CD8-positive, alpha-beta memory T cell (primary cell): ENCODE measurements around the gene TXNRD1. TPM values are rescaled to one million over a fixed set of nuclear protein-coding genes. Genes with fewer than 3 reads are reported as not detected.
"Not testable (repeated sequence)": the region's sequence is repeated elsewhere in the genome, so short reads cannot be mapped to it uniquely, and the experiment has no call there.

ENCODE experiments used
- CTCF ChIA-PET: fragments of 350-600 bp; sonication (Branson Sonifier 250); formaldehyde crosslinking; loops from one replicate; lab custom pipeline; 2021; ENCODE audit warnings: antibody characterized with exemption; lab: Charles Lee
- POLR2A ChIA-PET: fragments of 350-600 bp; sonication (Branson Sonifier 250); formaldehyde crosslinking; loops from one replicate; lab custom pipeline; 2021; ENCODE audit warnings: antibody characterized with exemption; lab: Charles Lee
- DNase-seq, 5 donors: peaks; one replicate each; pipeline versions ENCODE4 v3.0.0 to v3.0.0-alpha.2; 2020 to 2022; ENCODE audit warnings: mixed read lengths in 1 of 5
- H3K27ac ChIP-seq: one replicate; pipeline ENCODE4 v1.7.0; 2013; ENCODE audit warnings: low read depth, mild to moderate bottlenecking, low read length, moderate library complexity
- H3K27me3 ChIP-seq: 2 replicates; pipeline ENCODE4 v1.7.0; 2013; ENCODE audit warnings: low read length, mild to moderate bottlenecking; ENCODE audit not compliant: insufficient read depth, poor library complexity, severe bottlenecking
- H3K36me3 ChIP-seq: 2 replicates; pipeline ENCODE4 v1.7.0; 2013; ENCODE audit warnings: mild to moderate bottlenecking, low read length, moderate library complexity; ENCODE audit not compliant: insufficient read depth
- H3K4me1 ChIP-seq: 2 replicates; pipeline ENCODE4 v1.7.0; 2013; ENCODE audit warnings: mild to moderate bottlenecking, low read length, moderate library complexity; ENCODE audit not compliant: insufficient read depth
- H3K4me3 ChIP-seq: 2 replicates; pipeline ENCODE4 v1.7.0; 2013; ENCODE audit warnings: mild to moderate bottlenecking, low read length
- H3K9me3 ChIP-seq: 2 replicates; pipeline ENCODE4 v1.7.0; 2013; ENCODE audit warnings: mild to moderate bottlenecking, low read length
- H3K27ac Mint-ChIP-seq, 8 donors: one replicate each; pipeline ENCODE4 v1.8.0; 2020 to 2021; ENCODE audit warnings: mixed read lengths in 8 of 8, mild to moderate bottlenecking in 6 of 8, inconsistent platforms in 3 of 8, moderate library complexity in 3 of 8
- H3K27me3 Mint-ChIP-seq, 2 donors: one replicate each; pipeline ENCODE4 v1.8.0; 2020 to 2021; ENCODE audit warnings: mixed read lengths in 2 of 2, mild to moderate bottlenecking in 1 of 2, moderate library complexity in 1 of 2
- H3K36me3 Mint-ChIP-seq, 3 donors: one replicate each; pipeline ENCODE4 v1.8.0; 2020 to 2021; ENCODE audit warnings: mixed read lengths in 3 of 3, inconsistent platforms in 1 of 3, mild to moderate bottlenecking in 1 of 3
- H3K4me1 Mint-ChIP-seq, 3 donors: one replicate each; pipeline ENCODE4 v1.8.0; 2020 to 2021; ENCODE audit warnings: mixed read lengths in 3 of 3, inconsistent platforms in 1 of 3, mild to moderate bottlenecking in 1 of 3
- H3K4me3 Mint-ChIP-seq, 7 donors: one replicate each; pipeline ENCODE4 v1.8.0; 2020 to 2021; ENCODE audit warnings: mixed read lengths in 7 of 7, mild to moderate bottlenecking in 6 of 7, moderate library complexity in 4 of 7, inconsistent platforms in 2 of 7
- H3K9me3 Mint-ChIP-seq, 5 donors: one replicate each; pipeline ENCODE4 v1.8.0; 2020 to 2022; ENCODE audit warnings: mixed read lengths in 5 of 5, mild to moderate bottlenecking in 3 of 5, moderate library complexity in 2 of 5, inconsistent platforms in 1 of 5
- polyA plus RNA-seq: library from polyadenylated mRNA; unstranded; fragments of 300-500 nt; fragmentation: Illumina TruSeq; gene quantifications from one replicate; pipeline ENCODE4 v1.2.3, GENCODE V29; 2021
- total RNA-seq, 2 experiments: library from RNA; stranded (reverse); gene quantifications; one replicate each; pipeline ENCODE4 v1.2.3, GENCODE V29; 2021

The TXNRD1 gene
- total and polyA plus RNA-seq, 3 experiments from 2014 or later, result 30.6 to 107 (median 103) TPM

DNA sequence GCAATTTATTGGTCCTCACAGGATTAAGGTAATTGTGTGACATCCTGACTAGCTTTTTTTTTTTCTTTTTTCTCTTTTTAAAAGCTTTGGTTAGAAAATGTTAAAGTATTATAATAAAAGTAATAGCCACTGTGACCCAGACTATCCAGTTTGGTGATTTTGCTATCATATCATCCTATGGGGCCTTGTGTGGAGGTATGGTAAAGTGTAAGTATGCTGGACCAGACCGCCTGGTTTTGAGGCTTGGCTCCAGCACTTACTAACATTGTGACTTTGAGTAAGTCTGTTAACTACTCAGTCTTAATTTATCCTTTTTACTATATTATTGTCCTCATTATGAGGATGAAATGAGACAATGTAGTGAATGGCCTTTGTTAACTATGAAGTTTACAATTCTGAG, 103.4 kb downstream of the TXNRD1 start:
- H3K4me1 ChIP-seq, result no peaks in the 10 kb centered on the region
- POLR2A ChIA-PET, result no interaction called here

DNA sequence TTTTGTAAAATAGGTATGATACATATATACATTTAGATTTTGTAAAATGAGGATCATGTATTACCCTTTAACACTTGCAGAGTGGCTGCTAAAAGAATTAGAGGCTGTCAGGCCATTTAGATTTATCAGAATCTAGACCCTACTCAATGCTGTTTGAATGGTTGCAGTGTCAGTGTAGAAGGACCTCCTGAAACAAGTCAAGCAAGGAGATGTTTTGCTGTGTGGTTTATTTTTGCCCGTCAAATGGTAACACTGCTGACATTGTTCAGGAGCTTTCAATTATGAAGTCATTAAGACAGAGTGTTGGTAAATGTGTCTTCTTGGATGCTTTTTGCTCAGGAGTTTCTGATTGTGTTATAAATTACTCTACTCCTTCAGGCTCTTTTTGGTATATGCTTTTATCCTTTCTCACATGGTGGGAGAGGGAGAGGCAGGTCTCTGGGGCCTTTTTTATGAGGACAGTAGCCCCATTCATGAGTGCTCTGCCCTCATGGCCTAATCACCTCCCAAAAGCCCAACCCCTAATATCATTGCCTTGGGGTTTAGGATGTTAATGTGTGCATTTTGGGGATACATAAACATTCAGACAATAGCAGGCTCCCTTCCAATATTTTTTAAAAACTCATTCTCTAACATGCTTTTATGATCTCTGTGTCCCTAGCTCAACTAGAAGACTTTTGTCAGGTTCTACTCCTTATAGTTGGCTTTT, 104.5 kb downstream of the TXNRD1 start:
- peaks cover 0 to 5% (median 0%) of the 10 kb centered on the region in 3 donors for H3K4me1 Mint-ChIP-seq
- H3K4me3 Mint-ChIP-seq, result no peak overlapping the region

More for the DNA sequence above, 103.4 kb downstream of the TXNRD1 start:
- H3K36me3 Mint-ChIP-seq, result peaks cover 4 to 78% (median 23%) of the 10 kb centered on the region in 3 donors
- peaks cover 0 to 5% (median 0%) of the 10 kb centered on the region in 3 donors for H3K4me1 Mint-ChIP-seq
- no peak overlapping the region for H3K4me3 ChIP-seq
- no peak overlapping the region for H3K27ac Mint-ChIP-seq
- no peak overlapping the region for H3K4me3 Mint-ChIP-seq
- CTCF ChIA-PET, result no interaction called here
- no peak for DNase-seq
- H3K27me3 Mint-ChIP-seq, result no peaks in the 10 kb centered on the region
- H3K36me3 ChIP-seq, result peaks cover 24% of the 10 kb centered on the region
- H3K27ac ChIP-seq, result no peak overlapping the region
- H3K9me3 Mint-ChIP-seq, result no peaks in the 10 kb centered on the region
- H3K27me3 ChIP-seq, result no peaks in the 10 kb centered on the region
- H3K9me3 ChIP-seq, result no peaks in the 10 kb centered on the region

DNA sequence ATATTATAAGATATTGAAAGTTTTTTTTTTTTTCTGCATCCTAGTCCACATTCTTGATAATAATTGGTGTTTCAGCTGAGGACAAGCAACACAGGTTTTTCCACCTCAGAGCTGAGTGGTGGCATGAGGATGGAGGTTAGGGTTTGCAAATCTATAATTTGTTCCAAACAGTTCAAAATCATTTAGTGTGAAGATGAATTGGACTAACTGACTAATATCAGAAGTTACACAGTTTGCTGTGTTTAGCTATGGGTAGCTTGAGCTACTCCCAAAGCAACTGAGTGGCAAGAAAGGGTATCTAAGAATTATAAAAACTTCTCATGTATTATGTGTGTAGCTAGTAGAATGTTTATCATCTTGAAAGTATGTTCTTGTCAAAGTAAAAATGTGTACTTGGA, 105.0 kb downstream of the TXNRD1 start:
- H3K27ac ChIP-seq, result no peak overlapping the region
- H3K9me3 ChIP-seq, result no peaks in the 10 kb centered on the region
- H3K27me3 ChIP-seq, result no peaks in the 10 kb centered on the region
- POLR2A ChIA-PET, result no interaction called here
- CTCF ChIA-PET, result interaction anchor here (0.8 kb wide), 1 partner anchor 33 kb away, joined by 3 read pairs; no protein-coding TSS in a partner anchor
- Mint-ChIP-seq H3K9me3 (no peaks in the 10 kb centered on the region), H3K27me3 (no peaks in the 10 kb centered on the region), H3K27ac (peak overlapping the region in 1 of 8 donors; percentile 33), H3K4me1 (no peaks in the 10 kb centered on the region), H3K4me3 (no peak overlapping the region), H3K36me3 (peaks cover 1 to 75% (median 18%) of the 10 kb centered on the region in 3 donors)
- no peaks in the 10 kb centered on the region for H3K4me1 ChIP-seq
- DNase-seq, result no peak
- peaks cover 24% of the 10 kb centered on the region for H3K36me3 ChIP-seq
- no peak overlapping the region for H3K4me3 ChIP-seq

More for the DNA sequence above, 104.5 kb downstream of the TXNRD1 start:
- Histone ChIP-seq H3K4me3 (no peak overlapping the region), H3K27ac (no peak overlapping the region), H3K9me3 (no peaks in the 10 kb centered on the region), H3K27me3 (no peaks in the 10 kb centered on the region), H3K36me3 (peaks cover 27% of the 10 kb centered on the region), H3K4me1 (no peaks in the 10 kb centered on the region)
- no peak for DNase-seq
- ChIA-PET POLR2A (interaction anchor here (0.5 kb wide), 1 partner anchor 127 kb away, joined by 3 read pairs; no protein-coding TSS in a partner anchor), CTCF (interaction anchor here (0.8 kb wide), 1 partner anchor 32 kb away, joined by 3 read pairs; no protein-coding TSS in a partner anchor)
- no peaks in the 10 kb centered on the region for H3K9me3 Mint-ChIP-seq
- no peaks in the 10 kb centered on the region for H3K27me3 Mint-ChIP-seq
- H3K36me3 Mint-ChIP-seq, result peaks cover 4 to 76% (median 24%) of the 10 kb centered on the region in 3 donors
- peak overlapping the region in 1 of 8 donors; percentile 40 for H3K27ac Mint-ChIP-seq

DNA sequence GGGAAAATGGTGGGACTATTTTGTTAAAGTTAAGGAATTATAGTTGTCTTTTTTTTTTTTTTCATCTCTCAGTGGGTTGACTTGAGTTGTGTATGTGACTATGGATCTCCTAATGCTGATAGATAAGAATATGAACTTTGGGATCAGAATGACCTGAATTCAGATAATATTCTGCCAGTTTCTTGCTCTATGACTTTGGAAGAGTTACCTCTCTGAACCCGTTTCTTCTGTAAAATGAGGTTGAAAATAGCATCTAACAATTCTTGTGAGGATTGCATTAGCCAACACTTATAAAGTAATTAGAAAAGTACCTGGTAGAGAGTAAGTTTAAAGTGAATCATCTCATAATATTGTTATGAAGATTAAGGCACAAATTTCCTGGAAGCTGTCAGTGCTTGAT, 106.4 kb downstream of the TXNRD1 start:
- ChIA-PET CTCF (no interaction called here), POLR2A (no interaction called here)
- no peaks in the 10 kb centered on the region for H3K4me1 Mint-ChIP-seq
- no peak for DNase-seq
- Histone ChIP-seq H3K27me3 (no peaks in the 10 kb centered on the region), H3K36me3 (peaks cover 20% of the 10 kb centered on the region), H3K4me3 (no peak overlapping the region), H3K9me3 (no peaks in the 10 kb centered on the region), H3K27ac (no peak overlapping the region), H3K4me1 (no peaks in the 10 kb centered on the region)
- H3K27me3 Mint-ChIP-seq, result no peaks in the 10 kb centered on the region
- H3K27ac Mint-ChIP-seq, result peak overlapping the region in 1 of 8 donors; percentile 15
- peaks cover under 1 to 73% (median 19%) of the 10 kb centered on the region in 3 donors for H3K36me3 Mint-ChIP-seq
- H3K9me3 Mint-ChIP-seq, result no peaks in the 10 kb centered on the region
- no peak overlapping the region for H3K4me3 Mint-ChIP-seq

DNA sequence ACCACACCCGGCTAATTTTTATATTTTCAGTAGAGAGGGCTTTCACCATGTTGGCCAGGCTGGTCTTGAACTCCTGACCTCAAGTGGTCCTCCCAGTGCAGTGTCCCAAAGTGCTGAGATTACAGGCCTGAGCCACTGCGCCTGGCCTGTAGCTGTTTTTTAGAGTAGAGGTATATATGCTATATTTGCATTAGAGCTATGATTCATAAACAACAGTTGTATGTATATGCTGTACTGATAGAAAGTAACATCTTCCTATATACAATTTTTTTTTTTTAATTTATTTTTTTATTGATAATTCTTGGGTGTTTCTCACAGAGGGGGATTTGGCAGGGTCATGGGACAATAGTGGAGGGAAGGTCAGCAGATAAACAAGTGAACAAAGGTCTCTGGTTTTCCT, 107.0 kb downstream of the TXNRD1 start:
- peaks cover 4 to 75% (median 23%) of the 10 kb centered on the region in 3 donors for H3K36me3 Mint-ChIP-seq
- H3K27ac Mint-ChIP-seq, H3K9me3 Mint-ChIP-seq, DNase-seq, H3K4me1 ChIP-seq, H3K4me1 Mint-ChIP-seq, POLR2A ChIA-PET, H3K9me3 ChIP-seq, H3K27me3 ChIP-seq, CTCF ChIA-PET, H3K27ac ChIP-seq, H3K27me3 Mint-ChIP-seq, H3K4me3 ChIP-seq, H3K4me3 Mint-ChIP-seq: not testable (repeated sequence)
- H3K36me3 ChIP-seq, result peaks cover 23% of the 10 kb centered on the region

DNA sequence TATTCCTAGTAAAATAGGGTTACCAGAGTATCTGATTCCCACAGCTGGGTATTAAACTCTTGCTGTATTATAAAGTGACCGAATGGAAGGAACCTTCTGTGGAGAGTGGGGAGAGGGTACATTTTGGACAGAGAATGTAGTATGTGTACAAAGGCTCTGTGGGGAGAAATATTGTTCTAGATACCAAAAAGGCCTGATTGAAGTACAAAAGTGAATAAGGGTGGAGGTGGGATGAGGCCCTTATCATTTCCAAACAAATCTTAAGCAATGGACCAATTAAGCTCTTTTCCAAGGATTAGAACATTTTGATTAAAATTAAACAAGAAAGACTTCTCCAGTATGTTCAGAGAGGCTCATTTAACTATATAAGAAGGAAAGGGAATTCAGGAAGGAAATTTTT, 108.3 kb downstream of the TXNRD1 start:
- POLR2A ChIA-PET, result no interaction called here

DNA sequence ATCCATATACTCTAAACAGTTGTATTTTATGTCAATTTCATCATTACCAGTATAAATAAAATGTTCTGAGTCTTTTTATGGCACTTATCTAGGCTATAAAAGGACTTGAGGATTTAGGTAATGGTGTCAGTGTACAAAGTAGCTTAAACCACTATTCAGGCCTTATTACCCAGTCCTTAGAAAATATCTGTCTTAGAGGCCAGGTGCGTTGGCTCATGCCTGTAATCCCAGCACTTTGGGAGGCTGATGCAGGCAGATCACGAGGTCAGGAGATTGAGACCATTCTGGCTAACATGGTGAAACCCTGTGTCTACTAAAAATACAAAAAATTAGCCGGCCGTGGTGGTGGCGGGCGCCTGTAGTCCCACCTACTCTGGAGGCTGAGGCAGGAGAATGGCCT, 112.7 kb downstream of the TXNRD1 start:
- H3K27ac Mint-ChIP-seq, H3K9me3 Mint-ChIP-seq, H3K27ac ChIP-seq, H3K4me3 ChIP-seq, H3K4me1 ChIP-seq, H3K4me3 Mint-ChIP-seq, H3K4me1 Mint-ChIP-seq, H3K27me3 Mint-ChIP-seq, H3K27me3 ChIP-seq, H3K9me3 ChIP-seq, DNase-seq: not testable (repeated sequence)
- POLR2A ChIA-PET, result interaction anchor here (0.6 kb wide), 1 partner anchor 113 kb away, joined by 3 read pairs; no protein-coding TSS in a partner anchor
- CTCF ChIA-PET, result interaction anchor here (0.7 kb wide), 1 partner anchor 30 kb away, joined by 3 read pairs; no protein-coding TSS in a partner anchor
- peaks cover 13% of the 10 kb centered on the region for H3K36me3 ChIP-seq
- H3K36me3 Mint-ChIP-seq, result peaks cover 4 to 61% (median 13%) of the 10 kb centered on the region in 3 donors

More for the DNA sequence above, 108.3 kb downstream of the TXNRD1 start:
- H3K36me3 ChIP-seq, result peaks cover 26% of the 10 kb centered on the region
- H3K27me3 Mint-ChIP-seq, result no peaks in the 10 kb centered on the region
- DNase-seq, result no peak
- H3K9me3 Mint-ChIP-seq, result no peaks in the 10 kb centered on the region
- CTCF ChIA-PET, result no interaction called here
- H3K4me3 Mint-ChIP-seq, result no peak overlapping the region
- H3K27ac ChIP-seq, result no peak overlapping the region
- H3K4me1 ChIP-seq, result no peaks in the 10 kb centered on the region
- H3K4me1 Mint-ChIP-seq, result no peaks in the 10 kb centered on the region
- H3K27me3 ChIP-seq, result no peaks in the 10 kb centered on the region
- H3K9me3 ChIP-seq, result no peaks in the 10 kb centered on the region
- no peak overlapping the region for H3K27ac Mint-ChIP-seq
- no peak overlapping the region for H3K4me3 ChIP-seq
- H3K36me3 Mint-ChIP-seq, result peaks cover 4 to 73% (median 24%) of the 10 kb centered on the region in 3 donors

DNA sequence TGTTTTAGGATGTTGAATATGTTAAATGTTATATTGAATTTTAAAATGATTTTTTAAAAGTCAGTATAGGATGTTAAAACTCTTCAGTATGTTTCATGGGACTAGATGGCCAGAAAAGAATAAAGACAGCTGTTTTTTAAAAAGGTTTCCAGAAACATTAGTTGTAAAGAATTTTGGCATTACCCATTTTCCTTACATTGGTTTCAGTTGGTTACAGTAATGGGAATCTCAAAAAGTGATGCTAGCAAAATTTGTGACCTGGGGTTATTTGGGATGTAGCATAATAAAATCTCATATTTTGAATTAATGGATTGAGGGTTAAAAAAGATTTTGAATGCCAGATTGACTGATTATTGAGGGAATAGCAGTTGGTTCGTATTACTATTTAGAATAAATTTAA, 113.2 kb downstream of the TXNRD1 start:
- Mint-ChIP-seq H3K27me3 (no peaks in the 10 kb centered on the region), H3K9me3 (no peaks in the 10 kb centered on the region), H3K4me3 (no peak overlapping the region), H3K36me3 (peaks cover 4 to 63% (median 16%) of the 10 kb centered on the region in 3 donors), H3K4me1 (no peaks in the 10 kb centered on the region), H3K27ac (no peak overlapping the region)
- H3K9me3 ChIP-seq, result no peaks in the 10 kb centered on the region
- no peak overlapping the region for H3K4me3 ChIP-seq
- DNase-seq, result no peak
- ChIA-PET CTCF (interaction anchor here (0.7 kb wide), 1 partner anchor 30 kb away, joined by 3 read pairs; no protein-coding TSS in a partner anchor), POLR2A (interaction anchor here (0.7 kb wide), 1 partner anchor 225 kb away, joined by 9 read pairs; no protein-coding TSS in a partner anchor)
- H3K4me1 ChIP-seq, result no peaks in the 10 kb centered on the region
- no peak overlapping the region for H3K27ac ChIP-seq
- H3K36me3 ChIP-seq, result peaks cover 13% of the 10 kb centered on the region
- no peaks in the 10 kb centered on the region for H3K27me3 ChIP-seq
